Stimulated activated CD4-positive, alpha-beta T cell treated with anti-CD3 and anti-CD28 coated beads, Interleukin-2, amount 100 ng/mL, for 24 hours (primary cell): ENCODE measurements around the gene LSM14A.
A peak's percentile ranks its signal among the peaks of the same experiment; 100 is the strongest.
"Not testable (repeated sequence)": the region's sequence is repeated elsewhere in the genome, so short reads cannot be mapped to it uniquely, and the experiment has no call there.

Source experiments
- DNase-seq, 2 donors: peaks; one replicate each; pipeline ENCODE4 v3.0.0-alpha.2; 2020

The LSM14A gene

GRCh38 chr19:34232566-34233481 is 60.5 kb downstream of the LSM14A start:
- DNase-seq = peak; percentile 24 to 26

GRCh38 chr19:34235425-34235940 is 63.2 kb downstream of the LSM14A start:
- no peak for DNase-seq

GRCh38 chr19:34236035-34236987 is 64.0 kb downstream of the LSM14A start:
- no peak for DNase-seq

GRCh38 chr19:34237283-34237682 is 65.0 kb downstream of the LSM14A start:
- DNase-seq = no peak

- no peak for DNase-seq
Measured at GRCh38 chr19:34237939-34238338, 65.6 kb downstream of the LSM14A start.

- peak in 1 of 2 donors; percentile 31 for DNase-seq
Measured at GRCh38 chr19:34241513-34242337, 69.4 kb downstream of the LSM14A start.

GRCh38 chr19:34243138-34243875 is 71.0 kb downstream of the LSM14A start:
- DNase-seq = not testable (repeated sequence)

GRCh38 chr19:34243876-34244578 is 71.7 kb downstream of the LSM14A start:
- no peak for DNase-seq

GRCh38 chr19:34244611-34245299 is 72.5 kb downstream of the LSM14A start:
- DNase-seq = no peak

GRCh38 chr19:34246340-34246739 is 74.0 kb downstream of the LSM14A start:
- no peak for DNase-seq

GRCh38 chr19:34248941-34249340 is 76.6 kb downstream of the LSM14A start:
- no peak for DNase-seq

- DNase-seq = not testable (repeated sequence)
Measured at GRCh38 chr19:34253167-34253566, 80.9 kb downstream of the LSM14A start.

- DNase-seq = not testable (repeated sequence)
Measured at GRCh38 chr19:34253681-34254045, 81.4 kb downstream of the LSM14A start.

GRCh38 chr19:34254046-34254697 is 81.9 kb downstream of the LSM14A start, which contains the start of gene GARRE1:
Gene GARRE1 (plus strand): TSS chr19:34254554. CDS start chr19:34300474, 45,920 bp downstream.
- peak; percentile 88 to 93 for DNase-seq

- peak; percentile 39 to 54 for DNase-seq
Measured at GRCh38 chr19:34254698-34255432, 82.6 kb downstream of the LSM14A start.

- DNase-seq = no peak
Measured at GRCh38 chr19:34255546-34255945, 83.2 kb downstream of the LSM14A start.

- DNase-seq = no peak
Measured at GRCh38 chr19:34256835-34257558, 84.7 kb downstream of the LSM14A start.

- DNase-seq = no peak
Measured at GRCh38 chr19:34257559-34257924, 85.2 kb downstream of the LSM14A start.
